Testis (tissue), 3 donors: ENCODE data around the gene DCST2. TPM values are rescaled to one million over a fixed set of nuclear protein-coding genes. Genes with fewer than 3 reads are reported as not detected.

Experiments used
- DNase-seq: peaks from one replicate; pipeline ENCODE4 v3.0.0-alpha.2; 2019
- H3K27ac ChIP-seq, 2 donors: fragments of 200-600 bp; sonication (generic); one replicate each; pipeline ENCODE4 v1.5.1; 2019
- H3K27me3 ChIP-seq: fragments of 200-600 bp; sonication (generic); one replicate; pipeline ENCODE4 v1.5.1; 2019
- H3K36me3 ChIP-seq: fragments of 200-600 bp; sonication (generic); one replicate; pipeline ENCODE4 v1.5.1; 2017; ENCODE audit warnings: low read depth; ENCODE audit errors: missing control alignments
- H3K4me1 ChIP-seq: fragments of 200-600 bp; sonication (generic); one replicate; pipeline ENCODE4 v1.5.1; 2019
- H3K4me3 ChIP-seq, 2 donors: fragments of 200-600 bp; sonication (generic); one replicate each; pipeline ENCODE4 v1.5.1; 2017 to 2019
- H3K9me3 ChIP-seq: fragments of 200-600 bp; sonication (generic); one replicate; pipeline ENCODE4 v1.5.1; 2017
- POLR2A ChIP-seq: fragments of 450-650 bp; IDR thresholded peaks from one replicate; pipeline ENCODE4 v1.6.1; 2017; ENCODE audit warnings: antibody characterized with exemption, mild to moderate bottlenecking, moderate library complexity
- WGBS, 2 donors: methylation state at CpG; one replicate each; pipeline ENCODE4 v1.1.5; 2018; 5-methylcytosine and 5-hydroxymethylcytosine counted together
- intact Hi-C: fragments of 100-400 bp; cut with DNase I; formaldehyde crosslinking; loops from one replicate; pipeline ENCODE4 v1.15.1; 2023; ENCODE audit warnings: low total_unique reads
- polyA plus RNA-seq: library from polyadenylated mRNA; stranded (reverse); fragments of 350-450 nt; fragmentation: Illumina TruSeq; extraction: RNeasy Lipid Tissue Mini Kit (QIAGEN cat#74804); gene quantifications from one replicate; pipeline ENCODE4 v1.2.3, GENCODE V29; 2014; ENCODE audit warnings: low read depth, low replicate concordance; ENCODE audit not compliant: insufficient read depth
- total RNA-seq, 2 donors: library from RNA; depleted of rRNA; stranded (reverse); fragments of >200 nt; gene quantifications; one replicate each; pipeline ENCODE4 v1.2.3, GENCODE V29; 2016
- TF ChIP-seq, protein P1 (sequence below), 3 experiments: fragments of 450-650 bp in 2 of 3; fragments of 200-600 bp in 1 of 3; sonication (generic) in 1 of 3; IDR thresholded peaks; one replicate each; pipeline ENCODE4 v1.5.1; 2016 to 2019; ENCODE audit warnings: antibody characterized with exemption in 3 of 3, mild to moderate bottlenecking in 2 of 3, moderate library complexity in 1 of 3

The DCST2 gene
- total and polyA plus RNA-seq, 3 donors from 2014 or later, result 9.9 to 20.4 (median 14.4) TPM

DNA sequence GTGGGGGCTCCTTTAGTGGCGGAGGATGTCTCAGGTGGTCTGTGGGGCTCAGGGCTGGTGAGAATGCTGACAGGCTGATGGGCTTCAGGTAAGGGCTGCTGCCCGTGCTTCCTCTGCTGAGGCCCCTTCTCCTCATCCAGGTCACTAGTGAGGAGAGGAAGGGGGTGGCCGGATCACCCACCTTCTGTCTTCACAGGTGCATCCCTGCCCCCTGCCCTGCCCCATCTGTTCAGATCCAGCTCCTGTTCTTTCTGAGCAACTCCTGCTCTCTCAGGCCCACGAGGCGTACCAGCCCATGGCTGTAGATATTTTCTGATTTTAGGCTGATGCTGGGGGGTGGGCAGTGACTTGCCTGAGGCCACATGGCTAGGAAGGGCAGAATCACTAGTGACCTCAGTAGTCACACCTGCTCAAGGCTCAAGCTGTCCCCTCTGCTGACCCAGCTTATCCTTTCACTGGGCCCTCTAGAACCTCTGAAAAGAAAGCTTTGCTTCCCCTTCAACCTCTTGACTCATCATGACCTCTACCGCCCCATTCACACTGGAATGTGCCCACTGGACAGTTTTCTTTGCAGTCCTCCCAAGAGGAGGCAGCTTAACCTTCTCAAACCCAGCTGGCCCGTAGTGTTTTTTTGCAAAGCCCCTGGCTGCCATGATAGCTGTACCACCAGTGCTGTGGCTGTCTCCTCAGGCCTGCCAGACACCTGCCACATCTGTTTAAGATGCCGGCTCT is 14.8 kb downstream of the DCST2 start:
- Histone ChIP-seq H3K36me3 (no peaks in the 10 kb centered on the region), H3K4me1 (peaks cover 13% of the 10 kb centered on the region), H3K27ac (no peak overlapping the region), H3K4me3 (no peak overlapping the region), H3K9me3 (no peaks in the 10 kb centered on the region), H3K27me3 (no peaks in the 10 kb centered on the region)
- DNase-seq, result no peak
- WGBS, 2 donors, result 82 to 83% methylated on average over 7 to 8 of the region's 8 CpGs
- TF ChIP-seq, protein P1, sequence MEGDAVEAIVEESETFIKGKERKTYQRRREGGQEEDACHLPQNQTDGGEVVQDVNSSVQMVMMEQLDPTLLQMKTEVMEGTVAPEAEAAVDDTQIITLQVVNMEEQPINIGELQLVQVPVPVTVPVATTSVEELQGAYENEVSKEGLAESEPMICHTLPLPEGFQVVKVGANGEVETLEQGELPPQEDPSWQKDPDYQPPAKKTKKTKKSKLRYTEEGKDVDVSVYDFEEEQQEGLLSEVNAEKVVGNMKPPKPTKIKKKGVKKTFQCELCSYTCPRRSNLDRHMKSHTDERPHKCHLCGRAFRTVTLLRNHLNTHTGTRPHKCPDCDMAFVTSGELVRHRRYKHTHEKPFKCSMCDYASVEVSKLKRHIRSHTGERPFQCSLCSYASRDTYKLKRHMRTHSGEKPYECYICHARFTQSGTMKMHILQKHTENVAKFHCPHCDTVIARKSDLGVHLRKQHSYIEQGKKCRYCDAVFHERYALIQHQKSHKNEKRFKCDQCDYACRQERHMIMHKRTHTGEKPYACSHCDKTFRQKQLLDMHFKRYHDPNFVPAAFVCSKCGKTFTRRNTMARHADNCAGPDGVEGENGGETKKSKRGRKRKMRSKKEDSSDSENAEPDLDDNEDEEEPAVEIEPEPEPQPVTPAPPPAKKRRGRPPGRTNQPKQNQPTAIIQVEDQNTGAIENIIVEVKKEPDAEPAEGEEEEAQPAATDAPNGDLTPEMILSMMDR (IDR thresholded peaks at IDR 0.05), result no peak
- TF ChIP-seq POLR2A, result no peak
- intact Hi-C loops, result no loop called here

DNA sequence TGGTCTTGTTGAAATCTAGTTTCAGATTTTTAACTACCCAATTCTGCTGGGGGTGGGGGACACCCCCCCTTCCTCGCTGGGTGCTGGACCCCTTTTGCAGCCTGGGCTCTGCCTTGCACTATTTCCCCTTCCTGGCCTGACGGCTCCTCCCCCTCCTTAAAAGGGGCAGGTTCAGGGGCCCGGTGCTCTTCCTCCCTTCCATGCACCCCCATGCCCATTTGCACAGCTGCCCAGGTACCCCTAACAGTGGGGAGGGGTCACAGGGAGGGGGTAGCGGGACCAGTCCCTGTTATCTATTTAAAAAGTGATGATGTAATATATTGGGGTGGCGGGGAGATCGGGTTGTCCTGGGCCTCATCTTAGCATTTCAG is 15.7 kb downstream of the DCST2 start:
- Histone ChIP-seq H3K36me3 (no peaks in the 10 kb centered on the region), H3K4me3 (peak overlapping the region in 1 of 2 donors; percentile 58), H3K4me1 (peaks cover 13% of the 10 kb centered on the region), H3K9me3 (no peaks in the 10 kb centered on the region), H3K27me3 (no peaks in the 10 kb centered on the region), H3K27ac (peak overlapping the region; percentile 74 to 91)
- intact Hi-C loops, result no loop called here
- 35 to 56% methylated on average over 6 of the region's 6 CpGs for WGBS, 2 donors
- no peak for DNase-seq
- TF ChIP-seq POLR2A, result no peak
- TF ChIP-seq, protein P1 (IDR thresholded peaks at IDR 0.05), result no peak

- Histone ChIP-seq H3K4me3 (peak overlapping the region; percentile 47 to 58), H3K9me3 (no peaks in the 10 kb centered on the region), H3K27ac (peak overlapping the region; percentile 74 to 91), H3K36me3 (no peaks in the 10 kb centered on the region), H3K27me3 (no peaks in the 10 kb centered on the region), H3K4me1 (peaks cover 14% of the 10 kb centered on the region)
- DNase-seq, result peak; percentile 83
- 5 to 12% methylated on average over 20 to 49 of the region's 49 CpGs for WGBS, 2 donors
- intact Hi-C loops, result no loop called here
- TF ChIP-seq, protein P1 (IDR thresholded peaks at IDR 0.05), result peak; percentile 83 to 93 (median 90)
- no peak for TF ChIP-seq POLR2A
These were observed 16.3 kb downstream of the DCST2 start for GRCh38 chr1:155017041-155017945.

GRCh38 chr1:155016231-155016831 is 17.2 kb downstream of the DCST2 start:
- intact Hi-C loops, result no loop called here
- no peak overlapping the region for H3K4me3 ChIP-seq
- no peaks in the 10 kb centered on the region for H3K27me3 ChIP-seq
- TF ChIP-seq, protein P1 (IDR thresholded peaks at IDR 0.05), result no peak
- 78 to 87% methylated on average over 15 to 25 of the region's 26 CpGs for whole genome bisulfite sequencing, 2 donors
- no peaks in the 10 kb centered on the region for H3K9me3 ChIP-seq
- H3K36me3 ChIP-seq, result no peaks in the 10 kb centered on the region
- H3K27ac ChIP-seq, result peak overlapping the region in 1 of 2 donors; percentile 91
- peaks cover 24% of the 10 kb centered on the region for H3K4me1 ChIP-seq
- DNase-seq, result no peak
